ENCODE results near the gene MRPS11.

Gene MRPS11

DNA sequence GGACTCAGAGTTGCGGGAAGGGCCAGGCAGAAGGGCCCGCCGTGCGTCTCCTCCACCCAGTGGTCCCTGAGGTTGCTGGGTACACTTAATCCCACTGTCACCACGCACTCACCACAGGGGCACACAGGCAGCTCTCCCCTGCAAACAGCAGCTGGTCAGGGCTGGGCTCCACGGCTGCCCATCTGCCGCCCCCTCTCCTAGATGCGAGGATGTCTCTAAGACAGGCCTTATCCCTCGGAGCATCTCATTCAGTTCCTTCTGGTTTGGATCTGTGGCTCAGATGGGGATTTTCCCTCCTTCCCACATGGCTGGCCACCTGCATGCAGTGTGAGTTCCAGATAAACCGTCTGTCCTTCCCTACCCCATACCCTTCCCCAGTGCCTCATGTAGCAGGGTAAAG is 26.3 kb downstream of the MRPS11 start:
- DNase-seq (ENCODE audit: low read depth in 1 of 2, low spot score in 1 of 2), result no peak
- Histone ChIP-seq H3K4me3 (replicated peaks; ENCODE audit: insufficient read depth, low read length) (no peak overlapping the region), H3K27me3 (ENCODE audit: insufficient read depth, poor library complexity, severe bottlenecking) (no peaks in the 10 kb centered on the region), H3K27ac (replicated peaks) (no peak overlapping the region)
- TF ChIP-seq GABPA (IDR thresholded peaks at IDR 0.05; ENCODE audit: low read depth) (no peak), CTCF (IDR thresholded peaks at IDR 0.05; ENCODE audit: insufficient read depth, low read length) (no peak), SPI1 (IDR thresholded peaks at IDR 0.05; ENCODE audit: borderline replicate concordance, low read depth) (no peak), POLR2AphosphoS5 (IDR thresholded peaks at IDR 0.05; ENCODE audit: low read depth) (no peak)
- TF ChIP-seq, protein P1, sequence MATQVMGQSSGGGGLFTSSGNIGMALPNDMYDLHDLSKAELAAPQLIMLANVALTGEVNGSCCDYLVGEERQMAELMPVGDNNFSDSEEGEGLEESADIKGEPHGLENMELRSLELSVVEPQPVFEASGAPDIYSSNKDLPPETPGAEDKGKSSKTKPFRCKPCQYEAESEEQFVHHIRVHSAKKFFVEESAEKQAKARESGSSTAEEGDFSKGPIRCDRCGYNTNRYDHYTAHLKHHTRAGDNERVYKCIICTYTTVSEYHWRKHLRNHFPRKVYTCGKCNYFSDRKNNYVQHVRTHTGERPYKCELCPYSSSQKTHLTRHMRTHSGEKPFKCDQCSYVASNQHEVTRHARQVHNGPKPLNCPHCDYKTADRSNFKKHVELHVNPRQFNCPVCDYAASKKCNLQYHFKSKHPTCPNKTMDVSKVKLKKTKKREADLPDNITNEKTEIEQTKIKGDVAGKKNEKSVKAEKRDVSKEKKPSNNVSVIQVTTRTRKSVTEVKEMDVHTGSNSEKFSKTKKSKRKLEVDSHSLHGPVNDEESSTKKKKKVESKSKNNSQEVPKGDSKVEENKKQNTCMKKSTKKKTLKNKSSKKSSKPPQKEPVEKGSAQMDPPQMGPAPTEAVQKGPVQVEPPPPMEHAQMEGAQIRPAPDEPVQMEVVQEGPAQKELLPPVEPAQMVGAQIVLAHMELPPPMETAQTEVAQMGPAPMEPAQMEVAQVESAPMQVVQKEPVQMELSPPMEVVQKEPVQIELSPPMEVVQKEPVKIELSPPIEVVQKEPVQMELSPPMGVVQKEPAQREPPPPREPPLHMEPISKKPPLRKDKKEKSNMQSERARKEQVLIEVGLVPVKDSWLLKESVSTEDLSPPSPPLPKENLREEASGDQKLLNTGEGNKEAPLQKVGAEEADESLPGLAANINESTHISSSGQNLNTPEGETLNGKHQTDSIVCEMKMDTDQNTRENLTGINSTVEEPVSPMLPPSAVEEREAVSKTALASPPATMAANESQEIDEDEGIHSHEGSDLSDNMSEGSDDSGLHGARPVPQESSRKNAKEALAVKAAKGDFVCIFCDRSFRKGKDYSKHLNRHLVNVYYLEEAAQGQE (IDR thresholded peaks at IDR 0.05; ENCODE audit: insufficient replicate concordance, low read depth), result no peak

DNA sequence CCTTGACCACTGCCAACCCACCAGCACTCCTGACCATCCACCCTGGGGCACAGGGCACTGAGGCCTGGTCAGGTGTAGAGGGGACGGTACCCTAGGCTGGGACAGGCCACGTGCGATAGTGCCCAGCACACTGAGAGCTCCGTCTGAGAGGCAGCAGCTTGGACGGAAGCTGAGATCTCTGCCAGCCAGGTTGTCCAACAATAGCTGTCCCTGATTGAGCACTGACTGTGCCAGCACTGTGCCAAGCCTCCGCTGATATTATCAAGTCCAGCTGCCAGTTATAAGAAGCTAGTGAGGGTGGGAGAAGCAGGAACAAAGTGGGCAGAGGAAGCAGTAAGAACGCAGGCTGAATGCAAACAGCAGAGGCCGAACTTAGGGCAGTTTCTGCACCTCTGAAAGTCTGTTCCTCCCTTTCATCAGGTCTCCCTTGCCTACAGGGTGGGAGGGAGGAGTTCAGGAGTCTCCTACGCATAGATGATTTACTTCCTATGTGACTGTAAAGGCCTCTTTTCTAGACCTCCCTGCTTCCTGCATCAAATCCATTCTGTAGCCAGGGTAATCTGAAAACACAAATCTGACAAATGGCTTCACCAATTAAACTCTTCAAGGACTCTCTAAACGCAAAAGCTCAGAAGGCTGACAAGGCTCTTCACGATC is 29.7 kb downstream of the MRPS11 start:
- Histone ChIP-seq H3K27ac (replicated peaks) (no peak overlapping the region), H3K27me3 (ENCODE audit: insufficient read depth, poor library complexity, severe bottlenecking) (no peaks in the 10 kb centered on the region), H3K4me3 (replicated peaks; ENCODE audit: insufficient read depth, low read length) (no peak overlapping the region)
- no peak for DNase-seq (ENCODE audit: low read depth in 1 of 2, low spot score in 1 of 2)
- no peak for TF ChIP-seq SPI1 (IDR thresholded peaks at IDR 0.05; ENCODE audit: borderline replicate concordance, low read depth)
- TF ChIP-seq, protein P1 (IDR thresholded peaks at IDR 0.05; ENCODE audit: insufficient replicate concordance, low read depth), result no peak
- no peak for TF ChIP-seq CTCF (IDR thresholded peaks at IDR 0.05; ENCODE audit: insufficient read depth, low read length)
- no peak for TF ChIP-seq GABPA (IDR thresholded peaks at IDR 0.05; ENCODE audit: low read depth)
- no peak for TF ChIP-seq POLR2AphosphoS5 (IDR thresholded peaks at IDR 0.05; ENCODE audit: low read depth)

DNA sequence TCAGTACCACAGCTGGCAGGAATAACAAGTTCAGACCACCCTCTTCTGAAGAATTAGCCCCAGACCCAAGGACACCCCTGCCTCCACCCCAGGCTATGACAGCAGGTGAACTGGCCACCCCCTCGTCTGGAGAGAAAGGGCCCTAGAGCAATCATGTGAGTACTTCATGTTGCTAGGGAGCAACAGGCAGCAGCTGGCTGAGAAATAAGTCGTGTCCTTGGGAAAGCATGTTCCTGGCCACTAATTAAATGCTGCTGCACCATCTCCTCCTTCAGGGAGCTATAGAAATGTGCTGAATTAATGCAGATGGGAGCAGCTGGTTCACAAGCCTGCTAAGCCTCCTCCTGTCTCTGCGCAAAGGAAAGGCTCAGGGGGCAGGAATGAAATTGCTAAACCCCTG is 31.5 kb downstream of the MRPS11 start:
- H3K27me3 ChIP-seq (ENCODE audit: insufficient read depth, poor library complexity, severe bottlenecking), result no peaks in the 10 kb centered on the region
- H3K4me3 ChIP-seq (replicated peaks; ENCODE audit: insufficient read depth, low read length), result no peak overlapping the region
- TF ChIP-seq POLR2AphosphoS5 (IDR thresholded peaks at IDR 0.05; ENCODE audit: low read depth), result no peak
- TF ChIP-seq, protein P1 (IDR thresholded peaks at IDR 0.05; ENCODE audit: insufficient replicate concordance, low read depth), result no peak
- TF ChIP-seq SPI1 (IDR thresholded peaks at IDR 0.05; ENCODE audit: borderline replicate concordance, low read depth), result no peak
- TF ChIP-seq GABPA (IDR thresholded peaks at IDR 0.05; ENCODE audit: low read depth), result no peak
- no peak for TF ChIP-seq CTCF (IDR thresholded peaks at IDR 0.05; ENCODE audit: insufficient read depth, low read length)
- H3K27ac ChIP-seq (replicated peaks), result no peak overlapping the region
- DNase-seq (ENCODE audit: low read depth in 1 of 2, low spot score in 1 of 2), result no peak
